Upper lobe of left lung (tissue), 6 donors: ENCODE measurements around the gene PPP6R3. TPM values are rescaled to one million over a fixed set of nuclear protein-coding genes. Genes with fewer than 3 reads are reported as not detected.

Experiments used
- ATAC-seq, 2 donors: fragments of 200-7000 bp; cut with Tn5 transposase; one replicate each; pipeline ENCODE4 v1.9.1; 2022; ENCODE audit warnings: mild to moderate bottlenecking in 2 of 2, moderate library complexity in 2 of 2; ENCODE audit not compliant: low FRiP score in 2 of 2
- DNase-seq, 2 donors: peaks; one replicate each; pipeline ENCODE4 v3.0.0-alpha.2; 2019 to 2020
- H3K27ac ChIP-seq, 4 donors: fragments of 200-600 bp; sonication (generic); one replicate each; pipeline ENCODE4 v1.5.1; 2016 to 2019
- H3K27me3 ChIP-seq, 4 donors: fragments of 200-600 bp; sonication (generic); one replicate each; pipeline ENCODE4 v1.5.1; 2017 to 2019
- H3K36me3 ChIP-seq, 4 donors: fragments of 200-600 bp; sonication (generic); one replicate each; pipeline ENCODE4 v1.5.1; 2016 to 2019
- H3K4me1 ChIP-seq, 4 donors: fragments of 200-600 bp; sonication (generic); one replicate each; pipeline ENCODE4 v1.5.1; 2018 to 2019
- H3K4me3 ChIP-seq, 4 donors: fragments of 200-600 bp; sonication (generic); one replicate each; pipeline ENCODE4 v1.5.1; 2017 to 2019; ENCODE audit warnings: mild to moderate bottlenecking in 2 of 4, moderate library complexity in 1 of 4
- H3K9me3 ChIP-seq, 4 donors: fragments of 200-600 bp; sonication (generic); one replicate each; pipeline ENCODE4 v1.5.1; 2018 to 2019
- EP300 ChIP-seq, 4 donors: sonication (generic); formaldehyde crosslinking; IDR thresholded peaks; one replicate each; pipeline ENCODE4 v1.5.1; 2017; ENCODE audit warnings: antibody characterized with exemption in 4 of 4, control low read depth in 2 of 4
- POLR2A ChIP-seq, 4 donors: fragments of 450-650 bp; IDR thresholded peaks; one replicate each; pipeline ENCODE4 v1.5.1; 2016 to 2017; ENCODE audit warnings: antibody characterized with exemption in 4 of 4, mild to moderate bottlenecking in 2 of 4
- POLR2AphosphoS5 ChIP-seq, 2 donors: sonication (generic); formaldehyde crosslinking; IDR thresholded peaks; one replicate each; pipeline ENCODE4 v1.5.1; 2017; ENCODE audit warnings: antibody characterized with exemption in 2 of 2
- WGBS, 2 donors: methylation state at CpG; one replicate each; pipeline ENCODE4 v1.1.5; 2017 to 2018; 5-methylcytosine and 5-hydroxymethylcytosine counted together
- total RNA-seq, 6 donors: library from RNA; depleted of rRNA in 4 of 6; stranded (reverse); fragments of >200 nt in 4 of 6; gene quantifications; one replicate each; pipeline versions ENCODE4 v1.1.0 to v1.2.1, GENCODE V29; 2016 to 2021
- TF ChIP-seq, protein P1 (sequence below), 6 experiments: fragments of 450-650 bp in 4 of 6; fragments of 200-600 bp in 2 of 6; sonication (generic) in 2 of 6; IDR thresholded peaks; one replicate each; pipeline ENCODE4 v1.5.1; 2016 to 2019; ENCODE audit warnings: antibody characterized with exemption in 6 of 6
- donor health status: DM: no; HTN: no; CAD: no; lungs with moderate emphysema.
- donor health status: DM: no; HTN: yes; CAD: no; lungs with severe emphysema.

Gene PPP6R3
- total RNA-seq, 6 donors from 2014 or later, result 75.7 to 195 (median 114) TPM

DNA sequence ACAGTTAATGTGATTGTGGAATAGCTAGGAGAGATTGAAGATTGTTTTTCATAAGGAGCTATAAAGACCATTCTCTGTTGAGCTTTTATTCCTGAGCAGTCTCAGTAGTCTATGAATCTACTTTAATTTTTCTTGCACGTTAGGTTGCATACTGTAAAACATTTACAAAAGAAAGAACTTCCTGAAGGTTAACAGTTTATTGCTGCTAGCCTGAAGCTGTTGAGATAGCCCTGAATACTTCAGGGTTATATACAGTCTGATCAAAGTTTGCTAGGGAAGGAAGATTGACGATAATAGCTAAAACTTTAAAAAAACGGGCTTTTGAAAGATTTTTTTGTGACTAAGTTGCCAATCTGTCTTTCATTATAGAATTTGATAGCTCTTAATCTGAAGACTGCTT is 64.8 kb downstream of the PPP6R3 start:
- TF ChIP-seq EP300 (IDR thresholded peaks at IDR 0.05), result no peak
- no peaks in the 10 kb centered on the region for H3K27me3 ChIP-seq
- H3K36me3 ChIP-seq, result peaks cover 0 to 58% (median 36%) of the 10 kb centered on the region in 4 donors
- no peak overlapping the region for H3K4me3 ChIP-seq
- no peak overlapping the region for H3K27ac ChIP-seq
- no peak for DNase-seq
- ATAC-seq, result no peak
- no peaks in the 10 kb centered on the region for H3K9me3 ChIP-seq
- peaks cover 22 to 43% (median 28%) of the 10 kb centered on the region in 4 donors for H3K4me1 ChIP-seq
- 72 to 77% methylated on average over 3 of the region's 3 CpGs for WGBS, 2 donors

DNA sequence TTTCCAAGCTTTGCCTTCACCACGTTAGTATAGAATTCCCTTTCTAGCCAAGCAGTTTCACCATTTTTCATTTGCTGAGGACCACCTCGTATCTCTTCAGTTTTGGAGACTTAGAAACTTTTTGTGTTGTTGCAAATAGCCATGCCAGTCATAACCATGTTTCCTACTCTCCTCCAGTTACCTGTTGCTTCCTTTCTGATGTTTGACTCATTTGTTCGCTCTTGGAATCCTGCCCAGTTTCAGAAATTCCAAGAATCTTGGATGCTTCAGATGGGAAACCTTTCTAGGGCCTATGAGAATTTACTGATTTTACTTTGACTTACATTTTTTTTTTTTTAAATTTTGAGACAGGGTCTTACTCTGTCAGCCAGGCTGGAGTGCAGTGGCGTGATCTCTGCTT is 65.4 kb downstream of the PPP6R3 start:
- H3K36me3 ChIP-seq, result peaks cover 0 to 52% (median 30%) of the 10 kb centered on the region in 4 donors
- 76 to 81% methylated on average over 4 of the region's 4 CpGs for WGBS, 2 donors
- no peak for DNase-seq

DNA sequence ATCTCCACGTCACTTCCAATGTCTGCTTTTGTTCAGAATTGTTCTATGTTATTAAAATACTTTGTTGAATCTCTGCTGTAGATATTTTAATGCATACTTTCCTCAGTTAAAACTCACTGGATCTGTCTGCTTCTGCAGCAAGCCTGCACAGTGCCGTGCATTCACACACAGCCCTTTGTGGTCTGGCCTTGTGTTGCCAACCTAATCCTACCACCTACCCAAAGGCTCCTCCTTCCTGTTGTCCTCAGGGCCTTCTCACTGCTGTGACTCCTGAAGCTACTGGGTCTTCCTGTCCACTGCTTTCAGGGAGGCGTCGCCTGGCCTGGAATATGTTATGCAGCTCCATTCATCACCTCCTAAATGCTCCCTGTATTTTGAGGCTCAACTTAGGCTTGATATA is 67.0 kb downstream of the PPP6R3 start:
- 85 to 92% methylated on average over 4 of the region's 4 CpGs for WGBS, 2 donors
- Histone ChIP-seq H3K4me1 (peaks cover 23 to 51% (median 28%) of the 10 kb centered on the region in 4 donors), H3K4me3 (no peak overlapping the region), H3K27me3 (no peaks in the 10 kb centered on the region), H3K36me3 (peaks cover 0 to 36% (median 21%) of the 10 kb centered on the region in 4 donors), H3K27ac (peak overlapping the region in 2 of 4 donors; percentile 73 to 76), H3K9me3 (no peaks in the 10 kb centered on the region)
- ATAC-seq (no peak), DNase-seq (no peak)
- TF ChIP-seq POLR2AphosphoS5 (IDR thresholded peaks at IDR 0.05), result no peak
- no peak for TF ChIP-seq EP300 (IDR thresholded peaks at IDR 0.05)
- no peak for TF ChIP-seq POLR2A (IDR thresholded peaks at IDR 0.05)
- TF ChIP-seq, protein P1, sequence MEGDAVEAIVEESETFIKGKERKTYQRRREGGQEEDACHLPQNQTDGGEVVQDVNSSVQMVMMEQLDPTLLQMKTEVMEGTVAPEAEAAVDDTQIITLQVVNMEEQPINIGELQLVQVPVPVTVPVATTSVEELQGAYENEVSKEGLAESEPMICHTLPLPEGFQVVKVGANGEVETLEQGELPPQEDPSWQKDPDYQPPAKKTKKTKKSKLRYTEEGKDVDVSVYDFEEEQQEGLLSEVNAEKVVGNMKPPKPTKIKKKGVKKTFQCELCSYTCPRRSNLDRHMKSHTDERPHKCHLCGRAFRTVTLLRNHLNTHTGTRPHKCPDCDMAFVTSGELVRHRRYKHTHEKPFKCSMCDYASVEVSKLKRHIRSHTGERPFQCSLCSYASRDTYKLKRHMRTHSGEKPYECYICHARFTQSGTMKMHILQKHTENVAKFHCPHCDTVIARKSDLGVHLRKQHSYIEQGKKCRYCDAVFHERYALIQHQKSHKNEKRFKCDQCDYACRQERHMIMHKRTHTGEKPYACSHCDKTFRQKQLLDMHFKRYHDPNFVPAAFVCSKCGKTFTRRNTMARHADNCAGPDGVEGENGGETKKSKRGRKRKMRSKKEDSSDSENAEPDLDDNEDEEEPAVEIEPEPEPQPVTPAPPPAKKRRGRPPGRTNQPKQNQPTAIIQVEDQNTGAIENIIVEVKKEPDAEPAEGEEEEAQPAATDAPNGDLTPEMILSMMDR (IDR thresholded peaks at IDR 0.05), result no peak

More for the DNA sequence above, 65.4 kb downstream of the PPP6R3 start:
- TF ChIP-seq POLR2A (IDR thresholded peaks at IDR 0.05) (no peak), EP300 (IDR thresholded peaks at IDR 0.05) (no peak), POLR2AphosphoS5 (IDR thresholded peaks at IDR 0.05) (no peak)
- TF ChIP-seq, protein P1 (IDR thresholded peaks at IDR 0.05), result no peak
- no peaks in the 10 kb centered on the region for H3K9me3 ChIP-seq
- H3K4me1 ChIP-seq, result peaks cover 22 to 43% (median 28%) of the 10 kb centered on the region in 4 donors
- no peak for ATAC-seq
- H3K4me3 ChIP-seq, result no peak overlapping the region
- no peaks in the 10 kb centered on the region for H3K27me3 ChIP-seq
- no peak overlapping the region for H3K27ac ChIP-seq

DNA sequence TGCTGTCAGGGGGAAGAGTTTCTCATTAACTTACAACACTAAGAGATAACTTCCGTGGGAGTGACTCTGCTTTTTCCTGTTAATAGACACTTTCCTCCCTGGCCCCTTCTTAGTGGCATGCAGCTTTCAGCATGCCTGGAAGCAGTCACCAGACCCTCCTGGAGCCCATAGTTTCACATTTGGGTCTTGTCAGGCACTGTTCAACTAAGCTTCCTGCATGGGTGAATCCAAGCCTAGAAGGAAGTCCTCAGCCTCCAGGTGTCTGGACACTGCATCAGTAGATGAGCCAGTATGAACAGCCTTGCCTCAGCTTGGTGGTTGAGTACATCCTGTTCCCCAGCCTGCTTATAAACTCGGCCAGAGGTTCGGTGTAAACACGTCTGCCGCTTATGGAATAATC is 68.1 kb downstream of the PPP6R3 start:
- no peak overlapping the region for H3K4me3 ChIP-seq
- H3K4me1 ChIP-seq, result peaks cover 24 to 59% (median 30%) of the 10 kb centered on the region in 4 donors
- ATAC-seq (peak in 1 of 2 donors; percentile 75), DNase-seq (peak in 1 of 2 donors; percentile 48)
- H3K9me3 ChIP-seq, result no peaks in the 10 kb centered on the region
- peak overlapping the region; percentile 14 to 76 (median 58) for H3K27ac ChIP-seq
- TF ChIP-seq POLR2AphosphoS5 (IDR thresholded peaks at IDR 0.05) (peak; percentile 17 to 64), EP300 (IDR thresholded peaks at IDR 0.05) (peak in 1 of 4 donors; percentile 63), POLR2A (IDR thresholded peaks at IDR 0.05) (no peak)
- TF ChIP-seq, protein P1 (IDR thresholded peaks at IDR 0.05), result no peak
- H3K27me3 ChIP-seq, result no peaks in the 10 kb centered on the region
- WGBS, 2 donors, result 46 to 60% methylated on average over 5 of the region's 5 CpGs
- H3K36me3 ChIP-seq, result peaks cover 0 to 27% (median 18%) of the 10 kb centered on the region in 4 donors

DNA sequence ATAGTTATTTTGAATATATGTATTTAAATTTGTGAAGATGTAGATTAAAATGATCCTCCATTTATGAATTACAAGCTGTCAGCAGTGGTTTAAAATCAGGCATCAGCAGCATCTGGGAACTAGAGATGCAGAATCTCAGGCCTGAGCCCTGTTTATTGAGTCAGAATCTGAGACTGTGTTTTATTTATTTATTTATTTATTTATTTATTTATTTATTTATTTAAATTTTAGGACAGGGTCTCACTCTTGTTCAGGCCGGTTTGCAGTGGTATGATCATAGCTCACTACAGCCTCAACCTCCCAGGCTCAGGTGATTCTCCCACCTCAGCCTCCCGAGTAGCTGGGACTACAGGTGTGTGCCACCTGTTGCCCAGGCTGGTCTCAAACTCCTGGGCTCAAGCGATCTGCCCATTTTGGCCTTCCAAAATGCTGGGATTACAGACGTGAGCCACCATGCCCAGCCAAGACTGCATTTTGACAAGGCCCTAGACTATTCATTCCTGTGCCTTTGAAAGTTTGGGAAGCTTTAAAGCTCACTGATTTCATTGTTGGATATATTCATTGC is 70.7 kb downstream of the PPP6R3 start:
- no peak for ATAC-seq
- peaks cover 0 to 23% (median 13%) of the 10 kb centered on the region in 4 donors for H3K36me3 ChIP-seq
- DNase-seq, result no peak
- peaks cover 21 to 60% (median 29%) of the 10 kb centered on the region in 4 donors for H3K4me1 ChIP-seq
- H3K4me3 ChIP-seq, result no peak overlapping the region
- no peak for TF ChIP-seq POLR2AphosphoS5 (IDR thresholded peaks at IDR 0.05)
- no peak for TF ChIP-seq POLR2A (IDR thresholded peaks at IDR 0.05)
- TF ChIP-seq, protein P1 (IDR thresholded peaks at IDR 0.05), result no peak
- TF ChIP-seq EP300 (IDR thresholded peaks at IDR 0.05), result no peak
- WGBS, 2 donors, result 94 to 97% methylated on average over 4 of the region's 4 CpGs
- H3K9me3 ChIP-seq, result no peaks in the 10 kb centered on the region
- H3K27ac ChIP-seq, result peak overlapping the region in 1 of 4 donors; percentile 9
- no peaks in the 10 kb centered on the region for H3K27me3 ChIP-seq
